LHCN-M2 (cell line): ENCODE measurements around the gene DPY19L1. TPM values are rescaled to one million over a fixed set of nuclear protein-coding genes. Genes with fewer than 3 reads are reported as not detected.
"Not testable (repeated sequence)": the region's sequence is repeated elsewhere in the genome, so short reads cannot be mapped to it uniquely, and the experiment has no call there.

Experiments used
- DNase-seq: peaks from one replicate; pipeline ENCODE4 v3.0.0-alpha.2; 2012; ENCODE audit warnings: low read depth
- polyA plus RNA-seq: library from polyadenylated mRNA; unstranded; fragments of >200 nt; gene quantifications from one replicate; pipeline ENCODE4 v1.2.1, GENCODE V29; 2012; ENCODE audit warnings: missing spikeins
- total RNA-seq: library from RNA; depleted of rRNA; stranded (reverse); fragments of >200 nt; gene quantifications from 2 replicates; pipeline ENCODE4 v1.2.3, GENCODE V29; 2014; rRNA removed

DPY19L1 gene
- 74.4 and 81.7 TPM in 2 replicates for total RNA-seq
- 16.4 TPM for polyA plus RNA-seq

- DNase-seq: no peak
Observed at GRCh38 chr7:35037211-35037525, at the start of gene DPY19L1. DPY19L1 (minus strand) TSS chr7:35037485; CDS start chr7:35037394, 91 bp downstream.

DNA sequence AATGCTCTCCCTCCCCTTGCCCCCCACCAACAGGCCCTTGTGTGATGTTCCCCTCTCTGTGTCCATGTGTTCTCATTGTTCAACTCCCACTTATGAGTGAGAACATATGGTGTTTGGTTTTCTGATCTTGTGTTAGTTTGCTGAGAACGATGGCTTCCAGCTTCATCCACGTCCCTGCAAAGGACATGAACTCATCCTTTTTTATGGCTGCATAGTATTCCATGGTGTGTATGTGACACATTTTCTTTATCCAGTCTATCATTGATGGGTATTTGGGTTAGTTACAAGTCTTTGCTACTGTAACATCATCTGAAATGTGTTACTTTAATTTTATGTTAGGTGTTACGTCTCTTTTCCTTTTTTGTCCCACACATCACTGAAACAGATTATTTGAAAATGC, 42.2 kb upstream of the DPY19L1 start:
- DNase-seq: not testable (repeated sequence)

- not testable (repeated sequence) for DNase-seq
Observed at GRCh38 chr7:35074008-35074407, 36.7 kb upstream of the DPY19L1 start.

DNA sequence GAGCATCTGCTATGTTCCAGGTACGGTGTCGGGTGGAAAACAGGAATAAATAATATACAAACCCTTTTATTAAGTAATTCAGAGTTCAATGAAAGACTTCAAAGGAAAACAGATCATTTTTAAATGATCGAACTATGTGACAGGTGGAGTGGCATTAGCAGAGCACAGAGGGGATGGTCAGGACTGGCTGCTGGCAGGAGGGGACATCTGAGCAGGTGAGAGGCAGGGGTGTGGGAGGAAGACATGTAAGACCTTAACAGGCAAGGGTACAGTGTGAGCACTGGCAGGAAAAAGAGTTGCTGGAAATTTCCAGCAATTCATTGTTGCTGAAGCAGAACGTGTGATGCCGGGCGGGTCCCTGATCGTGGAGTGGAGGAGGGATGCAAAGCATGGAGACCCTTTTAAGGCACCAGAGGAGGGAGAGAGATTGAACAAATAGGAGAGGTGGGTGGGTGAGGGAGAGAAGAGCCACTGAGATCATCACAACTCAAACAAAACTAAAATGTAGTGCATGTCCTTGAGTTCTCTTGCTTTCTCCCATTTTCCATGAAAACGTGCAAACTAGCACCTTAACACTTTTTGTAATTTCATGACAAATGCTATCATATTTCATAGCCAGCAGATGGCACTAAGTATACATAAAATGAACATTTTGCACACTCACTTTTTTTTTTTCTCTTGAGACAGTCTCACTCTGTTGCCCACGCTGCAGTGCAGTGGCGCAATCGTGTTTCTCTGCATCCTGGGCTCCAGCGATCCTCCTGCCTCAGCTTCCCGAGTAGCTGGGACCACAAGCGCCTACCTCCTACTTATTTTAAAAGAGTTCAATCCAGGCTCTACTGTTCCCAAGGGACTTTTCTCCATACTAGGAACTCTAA, 35.9 kb upstream of the DPY19L1 start:
- peak; percentile 47 for DNase-seq

DNA sequence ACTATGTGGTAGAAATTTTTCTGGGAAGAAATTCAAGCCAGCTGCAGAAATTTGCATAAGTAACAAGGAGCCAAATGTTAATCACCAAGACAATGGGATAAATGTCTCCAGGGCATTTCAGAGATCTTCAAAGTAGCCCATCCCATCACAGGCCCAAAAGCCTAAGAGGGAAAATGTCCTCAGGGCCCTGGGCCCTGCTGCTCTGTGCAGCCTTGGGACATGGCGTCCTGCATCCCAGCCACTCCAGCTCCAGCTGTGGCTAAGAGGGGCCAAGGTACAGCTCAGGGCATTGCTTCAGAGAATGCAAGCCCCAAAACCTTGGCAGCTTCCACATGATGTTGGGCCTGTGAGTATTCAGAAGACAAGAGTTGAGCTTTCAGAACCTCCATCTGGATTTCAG, 31.8 kb upstream of the DPY19L1 start:
- not testable (repeated sequence) for DNase-seq

DNA sequence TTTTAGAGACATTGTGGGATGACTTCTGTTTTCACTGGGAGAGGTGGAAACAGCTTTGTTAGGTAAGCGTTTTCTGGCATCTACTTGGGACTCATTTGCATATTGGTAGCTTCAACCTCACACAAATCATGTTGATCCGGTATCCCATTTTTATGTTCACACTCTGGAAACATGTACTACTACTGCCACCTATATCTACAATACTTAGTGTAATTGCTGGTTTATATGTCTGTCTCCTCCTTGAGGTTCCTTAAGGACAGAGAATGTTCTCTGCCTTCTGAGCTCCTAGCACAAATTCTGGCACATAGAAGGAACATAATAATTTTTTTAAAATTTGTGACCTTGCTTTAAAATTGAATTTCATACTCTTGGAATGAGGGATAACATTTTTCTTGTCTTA, 28.1 kb upstream of the DPY19L1 start:
- not testable (repeated sequence) for DNase-seq

- not testable (repeated sequence) for DNase-seq
Observed at GRCh38 chr7:35058571-35058970, 21.3 kb upstream of the DPY19L1 start.

DNA sequence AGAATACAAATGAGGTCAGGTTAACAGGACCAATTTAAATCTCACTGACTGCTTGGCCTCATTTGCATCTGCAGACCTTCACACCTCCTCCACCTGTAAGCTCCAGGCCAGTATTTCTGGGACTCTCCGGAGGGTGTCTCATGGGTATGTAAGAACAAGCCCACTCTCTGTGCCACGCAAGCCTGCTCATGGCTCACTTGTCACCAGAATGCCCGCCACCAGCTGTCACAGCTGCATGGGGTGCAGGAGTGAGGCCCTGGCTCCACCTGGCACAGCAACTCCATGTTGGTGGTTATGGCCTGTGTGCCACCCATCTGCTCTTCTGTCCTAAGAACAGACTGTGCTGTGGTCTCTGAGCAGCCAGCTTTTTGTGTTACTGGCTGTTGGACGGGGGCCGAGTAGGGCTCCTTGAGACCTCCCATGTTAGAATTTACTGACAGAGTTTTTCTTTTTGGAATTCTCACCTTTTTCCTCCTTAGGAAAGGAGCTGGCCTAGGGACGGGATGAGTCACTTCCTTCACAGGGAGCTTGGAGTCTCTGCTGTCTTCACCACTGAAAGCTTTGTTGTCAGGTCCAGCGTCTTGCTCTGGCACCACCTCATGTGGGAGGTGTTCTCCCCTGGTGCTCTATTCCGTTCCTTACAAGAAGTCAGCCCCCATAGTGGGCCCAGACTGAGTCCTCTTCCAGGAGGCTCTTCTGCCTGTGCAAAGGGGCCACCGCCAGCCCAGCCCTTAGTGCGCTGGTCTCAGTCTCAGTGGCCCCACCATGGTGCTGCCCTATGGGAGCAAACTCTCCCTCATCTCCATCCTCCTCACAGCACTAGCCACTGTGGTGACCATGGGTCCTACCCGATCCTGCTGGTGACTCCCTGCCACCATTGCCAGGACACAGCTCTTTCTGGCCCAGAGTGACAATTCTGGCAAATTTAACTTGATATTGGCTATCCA, 20.5 kb upstream of the DPY19L1 start:
- not testable (repeated sequence) for DNase-seq

DNA sequence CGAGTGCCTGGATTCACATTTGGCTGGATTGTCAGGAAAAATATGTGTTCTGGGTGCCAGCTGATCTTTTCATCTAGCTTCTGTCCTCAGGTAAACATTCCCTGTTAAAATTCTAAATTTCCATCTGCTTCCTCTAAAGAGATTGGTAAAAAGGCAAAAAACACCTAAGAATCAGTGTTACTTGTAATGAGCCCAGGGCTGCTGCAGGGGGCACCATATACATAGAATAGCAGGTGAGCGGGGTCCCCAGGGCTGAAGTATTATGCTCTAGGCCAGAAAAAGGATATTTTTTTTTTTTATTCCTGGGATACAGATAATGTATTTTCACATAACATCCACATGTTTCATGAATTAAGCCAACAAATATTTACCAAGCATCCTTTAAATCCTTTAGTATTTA, 18.4 kb upstream of the DPY19L1 start:
- not testable (repeated sequence) for DNase-seq

DNA sequence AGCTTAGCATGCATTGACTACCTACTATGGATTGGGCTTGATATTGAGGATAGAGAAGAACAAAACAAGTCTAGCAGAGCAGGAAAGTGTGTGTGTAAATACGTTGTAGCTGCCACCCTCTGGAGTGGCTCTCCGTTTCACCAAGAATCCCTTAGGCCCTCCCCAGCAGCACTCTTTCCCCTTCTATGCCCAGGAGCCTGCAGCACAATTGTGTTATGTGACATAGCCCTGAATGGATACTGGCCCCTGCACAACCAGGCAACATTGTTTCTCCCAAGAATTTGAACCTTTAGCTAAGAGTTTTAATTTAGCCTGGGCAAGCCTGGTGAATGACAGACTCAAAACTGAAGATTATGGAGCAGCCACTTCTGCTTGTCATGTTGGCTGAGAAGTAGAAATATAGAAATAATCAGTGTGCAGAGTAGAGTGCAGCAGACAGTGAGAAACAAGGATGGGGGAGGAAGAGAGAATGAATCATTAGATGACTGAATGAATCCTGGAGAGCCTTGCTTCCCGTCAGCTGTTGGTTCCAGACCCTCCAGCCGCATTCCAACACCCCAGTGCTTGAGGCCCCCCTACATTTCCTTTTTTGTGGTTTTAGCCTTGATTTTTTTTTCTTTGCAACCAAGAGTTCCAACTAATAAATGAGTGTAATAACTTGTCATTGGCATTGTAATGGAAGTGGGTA, 16.3 kb upstream of the DPY19L1 start:
- DNase-seq: peak; percentile 88

DNA sequence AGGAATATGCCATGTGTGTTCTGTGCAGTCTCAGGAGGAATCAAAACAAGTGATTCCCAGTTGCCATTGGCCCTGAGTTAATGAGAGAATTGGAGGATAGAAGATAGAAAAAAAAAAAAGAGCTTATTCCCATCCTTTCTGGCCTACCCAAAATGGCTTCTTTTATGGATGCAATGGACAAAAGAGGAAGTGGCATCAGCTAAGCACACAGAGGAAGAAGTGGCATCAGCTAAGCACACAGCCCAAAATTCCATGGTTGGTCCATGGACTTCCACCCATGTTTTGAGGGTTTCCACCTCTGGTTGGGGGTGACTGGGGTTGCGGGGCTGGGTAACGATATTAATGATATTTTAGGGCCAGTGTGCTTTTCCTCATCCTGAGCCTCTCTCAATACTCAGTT, 11.1 kb upstream of the DPY19L1 start:
- DNase-seq: not testable (repeated sequence)

DNA sequence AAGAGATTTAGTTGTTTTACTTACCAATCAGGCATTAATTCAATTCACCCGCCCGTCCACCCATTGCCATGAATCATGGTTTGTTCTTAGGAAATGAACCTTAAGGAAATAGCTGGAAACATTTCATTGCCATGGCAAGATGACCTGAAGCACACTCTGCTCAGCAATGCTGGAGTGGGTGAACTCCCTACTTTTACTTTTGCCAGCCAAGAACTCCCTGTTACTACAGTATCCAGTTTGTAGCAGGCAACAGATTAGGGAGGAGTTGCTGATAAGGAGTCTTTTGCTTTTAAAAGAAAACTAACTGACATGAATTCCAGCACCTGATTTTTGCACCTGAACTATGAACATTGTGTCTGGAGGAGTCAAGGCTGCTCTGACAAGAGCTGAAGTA, 10.6 kb upstream of the DPY19L1 start:
- DNase-seq: not testable (repeated sequence)

- not testable (repeated sequence) for DNase-seq
Observed at GRCh38 chr7:35047263-35047911, 10.1 kb upstream of the DPY19L1 start.

- not testable (repeated sequence) for DNase-seq
Observed at GRCh38 chr7:35043301-35043700, 6.0 kb upstream of the DPY19L1 start.

DNA sequence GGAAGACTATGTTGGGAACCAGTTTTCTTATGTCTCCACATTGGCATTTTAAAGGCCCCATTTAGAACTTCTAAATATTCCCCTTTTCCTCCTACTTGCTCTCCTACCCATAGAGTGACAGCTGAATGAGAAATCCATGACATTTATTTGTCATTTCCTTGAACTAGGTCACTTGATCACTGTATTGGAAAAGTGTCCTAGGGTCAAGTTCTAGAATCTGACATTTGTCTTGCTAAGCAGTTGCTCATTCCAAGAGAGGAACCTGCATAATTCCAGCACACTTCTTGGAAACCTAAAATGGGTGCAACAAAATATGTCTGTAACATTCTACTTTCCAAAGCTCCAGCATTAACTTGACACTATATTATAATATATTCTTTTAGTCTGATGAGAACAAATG, 3.6 kb upstream of the DPY19L1 start:
- no peak for DNase-seq

DNA sequence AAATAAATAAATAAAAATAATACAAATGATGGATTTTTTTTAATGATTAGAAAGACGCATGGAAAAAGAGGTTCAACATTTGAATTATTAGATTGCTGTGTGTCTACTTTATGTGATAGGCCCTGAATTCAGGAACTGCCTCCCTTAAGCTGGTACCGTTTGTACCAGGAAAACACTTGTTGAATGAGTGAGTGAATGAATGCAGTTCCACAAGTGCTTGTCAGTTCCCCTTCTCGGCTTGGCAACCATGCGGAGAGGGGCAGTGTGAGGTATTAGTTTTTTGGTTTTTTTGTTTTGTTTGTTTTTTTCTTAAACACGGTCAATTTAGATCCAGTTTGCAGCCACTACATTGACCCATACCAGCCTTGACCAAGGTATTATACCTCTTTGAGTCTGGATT, 2.1 kb upstream of the DPY19L1 start:
- DNase-seq: no peak

GRCh38 chr7:35038354-35038753, 1.1 kb upstream of the DPY19L1 start:
- DNase-seq: no peak

GRCh38 chr7:35037526-35038341, 449 bp upstream of the DPY19L1 start:
- peak; percentile 93 for DNase-seq

GRCh38 chr7:35036361-35037171, 719 bp downstream of the DPY19L1 start:
- peak; percentile 71 for DNase-seq
